Activated T-helper 9 cell treated with anti-CD3 and anti-CD28 coated beads, Interleukin-2, amount 50 U/mL, for 16 hours (primary cell): ENCODE measurements around the gene P4HTM.
"Not testable (repeated sequence)": the region's sequence is repeated elsewhere in the genome, so short reads cannot be mapped to it uniquely, and the experiment has no call there.

Source experiments
- DNase-seq: peaks from one replicate; pipeline ENCODE4 v3.0.0-alpha.2; 2020; ENCODE audit warnings: low read depth

P4HTM gene

DNA sequence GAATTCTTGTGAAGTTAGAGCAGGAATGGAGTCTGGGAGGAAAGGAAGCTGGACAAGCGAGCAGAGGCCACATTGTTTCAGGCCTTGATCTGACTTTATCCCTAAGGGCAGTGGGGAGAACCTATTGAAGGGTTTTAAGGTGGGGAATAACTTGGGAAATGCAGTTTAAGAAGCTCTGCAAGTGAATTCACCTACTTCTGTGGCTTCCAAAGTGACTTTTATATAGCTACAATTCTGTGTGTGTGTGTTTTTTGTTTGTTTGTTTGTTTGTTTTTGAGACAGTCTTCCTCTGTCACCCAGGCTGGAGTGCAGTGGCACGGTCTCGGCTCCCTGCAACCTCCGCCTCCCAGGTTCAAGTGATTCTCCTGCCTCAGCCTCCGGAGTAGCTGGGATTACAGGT is 18.6 kb downstream of the P4HTM start:
- not testable (repeated sequence) for DNase-seq

DNA sequence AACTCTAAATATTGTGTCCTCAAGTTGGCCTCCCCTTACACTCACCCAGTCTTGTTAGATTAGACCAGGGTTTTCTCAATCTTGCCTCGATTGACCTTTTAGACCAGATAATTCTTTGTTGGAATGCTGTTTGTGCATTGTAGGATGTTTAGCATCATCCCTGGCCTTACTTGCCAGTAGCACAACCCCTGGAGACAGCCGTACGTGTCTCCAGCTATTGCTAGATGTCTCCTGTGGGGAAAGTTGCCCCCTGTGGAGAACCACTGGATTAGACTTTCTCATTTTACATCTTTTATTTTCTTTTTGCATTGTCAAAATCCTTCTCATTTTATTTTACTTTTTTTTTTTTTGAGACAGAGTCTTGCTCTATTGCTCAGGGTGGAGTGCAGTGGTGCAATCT is 19.4 kb downstream of the P4HTM start:
- DNase-seq, result no peak

DNA sequence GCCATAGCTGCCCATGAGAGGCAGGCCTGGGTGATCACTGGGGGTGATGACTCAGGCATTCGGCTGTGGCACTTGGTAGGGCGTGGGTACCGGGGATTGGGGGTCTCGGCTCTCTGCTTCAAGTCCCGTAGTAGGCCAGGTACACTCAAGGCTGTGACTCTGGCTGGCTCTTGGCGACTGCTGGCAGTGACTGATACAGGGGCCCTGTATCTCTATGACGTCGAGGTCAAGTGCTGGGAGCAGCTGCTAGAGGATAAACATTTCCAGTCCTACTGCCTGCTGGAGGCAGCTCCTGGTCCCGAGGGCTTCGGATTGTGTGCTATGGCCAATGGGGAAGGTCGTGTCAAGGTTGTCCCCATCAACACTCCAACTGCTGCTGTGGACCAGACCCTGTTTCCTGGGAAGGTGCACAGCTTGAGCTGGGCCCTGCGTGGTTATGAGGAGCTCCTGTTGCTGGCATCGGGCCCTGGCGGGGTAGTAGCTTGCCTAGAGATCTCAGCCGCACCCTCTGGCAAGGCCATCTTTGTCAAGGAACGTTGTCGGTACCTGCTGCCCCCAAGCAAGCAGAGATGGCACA is 22.5 kb downstream of the P4HTM start:
- DNase-seq, result no peak

DNA sequence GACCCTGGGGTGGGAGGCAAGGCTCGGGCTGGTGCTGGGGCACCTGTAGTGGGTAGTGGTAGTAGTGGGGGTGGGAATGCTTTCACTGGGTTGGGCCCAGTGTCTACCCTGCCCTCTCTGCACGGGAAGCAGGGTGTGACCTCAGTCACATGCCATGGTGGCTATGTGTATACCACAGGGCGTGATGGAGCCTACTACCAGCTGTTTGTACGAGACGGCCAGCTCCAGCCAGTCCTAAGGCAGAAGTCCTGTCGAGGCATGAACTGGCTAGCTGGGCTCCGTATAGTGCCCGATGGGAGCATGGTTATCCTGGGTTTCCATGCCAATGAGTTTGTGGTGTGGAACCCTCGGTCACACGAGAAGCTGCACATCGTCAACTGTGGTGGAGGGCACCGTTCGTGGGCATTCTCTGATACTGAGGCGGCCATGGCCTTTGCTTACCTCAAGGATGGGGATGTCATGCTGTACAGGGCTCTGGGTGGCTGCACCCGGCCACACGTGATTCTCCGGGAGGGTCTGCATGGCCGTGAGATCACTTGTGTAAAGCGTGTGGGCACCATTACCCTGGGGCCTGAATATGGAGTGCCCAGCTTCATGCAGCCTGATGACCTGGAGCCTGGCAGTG is 23.2 kb downstream of the P4HTM start:
- DNase-seq, result no peak

DNA sequence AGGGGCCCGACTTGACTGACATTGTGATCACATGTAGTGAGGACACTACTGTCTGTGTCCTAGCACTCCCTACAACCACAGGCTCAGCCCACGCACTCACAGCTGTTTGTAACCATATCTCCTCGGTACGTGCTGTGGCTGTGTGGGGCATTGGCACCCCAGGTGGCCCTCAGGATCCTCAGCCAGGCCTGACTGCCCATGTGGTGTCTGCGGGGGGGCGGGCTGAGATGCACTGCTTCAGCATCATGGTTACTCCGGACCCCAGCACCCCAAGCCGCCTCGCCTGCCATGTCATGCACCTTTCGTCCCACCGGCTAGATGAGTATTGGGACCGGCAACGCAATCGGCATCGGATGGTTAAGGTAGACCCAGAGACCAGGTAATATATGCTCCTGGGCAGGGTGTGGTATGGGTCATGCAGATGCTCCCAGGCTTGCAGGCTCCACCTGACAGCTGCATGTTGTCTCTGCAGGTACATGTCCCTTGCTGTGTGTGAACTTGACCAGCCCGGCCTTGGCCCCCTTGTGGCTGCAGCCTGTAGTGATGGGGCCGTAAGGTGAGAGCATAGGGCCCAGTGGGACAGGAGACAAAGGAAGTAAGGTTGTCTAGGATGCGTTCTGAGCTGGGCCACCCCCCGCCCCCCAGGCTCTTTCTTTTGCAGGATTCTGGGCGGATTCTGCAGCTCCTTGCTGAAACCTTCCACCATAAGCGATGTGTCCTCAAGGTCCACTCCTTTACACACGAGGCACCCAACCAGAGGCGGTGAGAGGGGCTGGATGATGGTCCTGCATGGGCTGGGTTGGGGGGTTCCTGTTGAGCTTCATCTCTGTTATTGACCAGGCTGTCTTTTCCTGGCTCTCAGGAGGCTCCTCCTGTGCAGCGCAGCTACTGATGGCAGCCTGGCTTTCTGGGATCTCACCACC is 24.0 kb downstream of the P4HTM start:
- no peak for DNase-seq

DNA sequence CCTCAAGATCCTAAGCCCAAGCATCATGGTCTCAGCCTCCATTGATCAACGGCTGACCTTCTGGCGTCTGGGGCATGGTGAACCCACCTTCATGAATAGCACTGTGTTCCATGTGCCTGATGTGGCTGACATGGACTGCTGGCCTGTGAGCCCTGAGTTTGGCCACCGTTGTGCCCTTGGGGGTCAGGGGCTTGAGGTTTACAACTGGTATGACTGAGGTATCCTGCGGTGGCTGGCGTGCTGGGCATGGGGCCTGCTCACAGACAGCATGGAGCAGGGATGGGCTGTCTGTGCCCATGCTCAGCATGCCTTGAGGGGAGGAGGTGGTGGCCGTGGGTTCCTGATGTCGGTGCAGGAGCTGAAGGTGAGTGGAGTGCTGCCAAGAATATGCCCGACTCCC is 25.0 kb downstream of the P4HTM start:
- no peak for DNase-seq

DNA sequence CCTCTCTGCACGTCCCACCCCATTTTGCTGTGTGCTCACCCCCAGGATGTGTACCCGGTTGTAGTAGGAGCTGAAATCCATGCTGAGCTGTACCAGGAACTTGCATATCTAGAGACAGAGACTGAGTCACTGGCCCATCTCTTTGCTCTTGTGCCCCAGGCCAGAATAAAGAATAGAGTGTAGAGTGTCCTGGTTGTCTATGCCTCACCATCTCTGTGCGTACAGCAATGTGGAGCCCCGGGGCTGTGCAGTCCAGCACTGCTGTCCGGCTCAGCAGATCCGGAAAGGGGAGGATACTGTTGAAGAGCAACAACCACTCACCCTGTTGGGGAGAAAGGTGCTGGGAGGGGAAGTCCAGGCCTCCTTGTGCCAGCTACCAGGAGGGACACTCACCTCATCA is 25.7 kb downstream of the P4HTM start:
- DNase-seq, result no peak

DNA sequence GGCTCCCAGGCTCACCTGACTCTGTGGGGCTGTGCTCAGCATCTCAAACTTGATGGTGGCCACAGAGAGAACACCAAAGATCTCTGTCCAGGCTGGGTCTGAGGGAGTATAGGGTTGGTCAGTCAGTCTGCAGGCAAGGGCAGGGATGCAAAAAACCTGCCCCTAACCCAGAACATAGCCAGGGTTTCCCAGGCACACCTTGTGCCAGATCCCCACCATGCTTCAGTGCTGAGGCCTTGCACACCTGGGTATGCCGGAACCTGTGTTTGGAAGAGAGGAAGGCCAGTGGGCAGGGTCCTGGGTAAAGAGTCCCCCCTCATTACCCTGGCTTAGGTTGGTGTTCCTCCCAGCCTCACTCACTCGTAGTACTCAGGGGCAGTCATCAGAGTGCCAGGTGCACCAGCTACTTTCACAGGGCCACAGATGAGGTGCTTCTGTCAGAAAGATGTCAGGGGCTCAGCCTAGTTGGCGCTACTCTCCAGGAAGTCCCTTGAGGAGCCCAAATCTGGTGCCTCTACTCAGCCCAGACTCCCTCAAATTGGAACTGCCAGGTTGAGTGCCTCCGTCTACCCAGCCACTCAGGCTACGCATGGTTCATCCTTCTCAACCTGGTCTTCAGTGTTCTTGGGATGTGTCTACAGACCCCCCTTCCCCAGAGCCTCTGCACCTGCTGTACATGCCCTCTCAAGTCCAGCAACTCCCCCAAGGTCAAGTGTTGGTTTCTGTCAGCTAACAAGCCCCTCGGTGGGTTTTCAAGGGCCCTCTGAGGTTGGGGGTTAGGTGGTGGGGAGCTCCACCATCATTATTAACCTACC is 26.6 kb downstream of the P4HTM start:
- no peak for DNase-seq

DNA sequence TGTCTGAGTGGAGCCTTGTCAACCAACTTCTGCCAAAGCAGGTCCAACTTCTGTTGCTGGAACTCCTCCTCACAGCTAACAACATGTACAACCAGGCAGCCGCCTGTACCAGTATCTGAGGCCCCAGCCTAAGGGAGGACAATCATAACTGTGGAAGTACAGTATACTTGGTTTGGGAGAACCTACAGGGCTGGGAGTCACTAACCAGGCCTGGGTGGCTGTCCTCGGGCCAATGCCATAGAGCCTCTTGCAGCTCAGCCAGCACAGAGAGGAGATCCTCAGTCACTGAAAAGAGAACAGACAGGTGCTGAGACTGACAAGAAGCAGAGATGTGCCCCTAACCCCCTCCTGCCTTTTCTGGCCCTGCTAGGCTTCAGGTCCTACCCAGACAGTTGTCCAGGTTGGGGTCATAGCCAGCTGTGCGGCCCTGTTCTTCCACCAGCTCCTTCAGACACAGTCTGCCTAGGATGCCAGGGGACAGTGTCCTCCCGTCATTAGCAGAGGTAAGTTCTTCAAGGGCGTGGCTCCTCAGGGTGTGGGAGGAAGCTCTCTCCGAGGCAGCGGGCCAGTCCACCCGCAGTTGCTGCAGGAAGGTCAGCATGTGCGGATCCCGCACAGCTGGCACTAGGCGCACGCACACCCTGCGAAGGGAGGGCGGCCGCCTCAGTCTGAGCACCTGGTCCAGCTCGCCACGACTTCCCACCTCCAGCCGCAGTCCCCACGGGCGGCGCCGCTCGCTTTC is 27.4 kb downstream of the P4HTM start:
- DNase-seq, result no peak

DNA sequence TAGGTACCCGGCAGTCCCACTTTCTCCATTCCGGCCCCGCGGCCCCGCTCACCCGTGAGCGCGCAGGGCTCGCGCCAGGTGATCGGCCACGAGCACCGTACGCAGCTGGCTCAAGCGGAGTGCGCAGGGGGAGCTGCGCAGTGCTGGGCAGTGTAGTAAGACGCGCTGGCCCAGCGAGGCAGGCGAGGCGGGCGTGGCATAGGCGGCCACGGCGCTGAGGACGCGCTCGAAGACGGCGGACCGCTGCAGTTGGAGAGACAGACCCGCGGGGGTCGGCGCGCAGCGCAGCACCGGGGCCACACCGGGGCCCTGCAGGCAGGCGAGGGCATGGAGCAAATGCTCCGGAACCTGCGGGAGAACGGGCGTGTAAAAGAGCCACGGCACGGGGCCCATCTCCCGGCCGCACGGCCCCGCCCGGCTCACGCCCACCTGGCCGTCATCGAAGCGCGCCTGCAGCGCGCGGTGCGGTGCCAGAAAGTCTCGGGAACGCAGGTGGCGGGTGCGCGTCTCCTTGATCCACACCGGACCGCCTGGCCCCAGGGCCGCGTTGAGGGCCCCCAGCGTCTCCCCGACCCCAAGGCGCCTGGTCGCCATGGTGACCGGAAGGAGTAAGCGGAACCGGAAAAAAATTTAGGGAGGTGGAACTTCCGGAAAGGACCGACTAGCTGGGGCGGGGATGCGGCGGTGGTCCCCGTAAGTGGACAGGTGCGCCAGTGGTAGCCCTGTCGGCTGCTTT is 28.1 kb downstream of the P4HTM start, which contains the start of gene DALRD3:
DALRD3 (minus strand) TSS at position 610 of the 736 bp plus-strand sequence; CDS start at position 594, 16 bp downstream.
- peak; percentile 35 for DNase-seq

DNA sequence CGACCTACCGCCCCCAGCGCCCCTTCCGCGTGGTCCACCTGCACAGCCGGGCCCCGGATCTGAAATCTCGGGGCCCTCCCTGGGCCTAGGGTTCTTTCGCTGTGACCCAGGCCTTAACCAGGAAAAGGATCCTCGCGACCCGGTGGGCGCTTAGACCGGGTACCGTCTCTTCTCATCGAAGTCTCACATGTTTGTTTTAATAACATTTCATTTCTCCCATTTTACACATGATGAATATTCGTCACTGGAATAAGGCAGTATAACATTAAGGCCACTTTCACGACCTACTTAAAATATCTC is 28.6 kb downstream of the P4HTM start:
- DNase-seq, result no peak

DNA sequence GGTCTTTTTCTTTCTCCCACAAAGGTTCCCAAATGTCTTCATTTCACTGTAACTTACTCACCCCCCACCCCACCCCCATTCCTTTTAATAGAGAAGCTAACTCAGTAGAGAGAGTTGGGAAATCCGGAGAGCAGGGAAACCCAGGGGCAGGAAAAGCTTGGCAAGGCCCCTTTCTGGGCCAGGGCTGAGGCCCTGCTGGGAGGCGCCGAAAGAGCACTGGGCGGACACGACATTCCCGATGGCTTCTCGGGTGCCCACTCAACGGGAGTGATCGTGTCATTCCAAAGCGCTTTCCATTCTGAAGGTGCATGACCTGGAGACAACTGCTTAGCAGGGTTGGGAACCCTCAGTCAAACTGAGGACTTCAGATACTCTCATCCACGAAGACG is 29.9 kb downstream of the P4HTM start:
- no peak for DNase-seq

DNA sequence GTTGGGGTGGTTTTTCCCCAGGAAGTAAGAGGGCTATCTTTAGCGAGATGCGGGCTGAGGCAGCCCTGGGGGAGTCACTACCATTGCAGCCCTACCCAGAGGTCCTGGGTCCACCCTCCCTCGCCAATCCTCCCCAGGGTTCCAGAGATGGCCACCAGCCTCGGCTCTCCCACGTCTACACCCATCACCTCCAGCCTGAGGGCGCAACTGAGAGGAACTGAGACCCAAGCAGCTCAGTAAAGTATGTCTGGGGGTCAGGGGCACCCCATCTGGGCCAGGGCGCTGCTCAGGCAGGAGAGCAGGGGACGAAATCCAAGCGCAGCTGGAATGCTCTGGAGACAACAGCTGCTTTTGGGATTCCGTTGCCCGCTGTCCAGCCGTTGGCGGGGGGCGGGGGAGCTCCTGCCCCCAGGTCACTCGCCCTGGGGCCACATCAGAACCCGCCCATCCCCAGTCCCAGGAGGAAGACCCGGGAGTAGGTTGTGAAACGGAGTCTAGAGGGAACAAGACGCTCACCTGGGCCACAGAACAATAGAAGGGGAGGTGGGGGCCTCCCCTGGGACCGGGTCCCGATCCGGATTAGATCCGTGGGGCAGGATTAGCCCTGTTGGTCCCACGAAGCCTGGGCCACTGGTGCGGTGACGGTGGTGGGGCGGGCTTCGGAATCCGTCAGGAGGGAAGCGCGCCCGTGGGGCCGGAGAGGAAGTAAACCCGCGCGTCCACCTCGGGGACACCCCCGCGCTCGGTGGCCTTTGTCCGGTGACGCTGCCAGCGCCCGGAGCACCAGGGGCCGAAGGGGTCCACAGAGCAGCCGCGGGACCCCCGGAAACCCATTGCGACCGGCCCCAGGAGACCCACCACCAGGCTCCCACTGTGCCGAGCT is 30.5 kb downstream of the P4HTM start:
- DNase-seq, result no peak

DNA sequence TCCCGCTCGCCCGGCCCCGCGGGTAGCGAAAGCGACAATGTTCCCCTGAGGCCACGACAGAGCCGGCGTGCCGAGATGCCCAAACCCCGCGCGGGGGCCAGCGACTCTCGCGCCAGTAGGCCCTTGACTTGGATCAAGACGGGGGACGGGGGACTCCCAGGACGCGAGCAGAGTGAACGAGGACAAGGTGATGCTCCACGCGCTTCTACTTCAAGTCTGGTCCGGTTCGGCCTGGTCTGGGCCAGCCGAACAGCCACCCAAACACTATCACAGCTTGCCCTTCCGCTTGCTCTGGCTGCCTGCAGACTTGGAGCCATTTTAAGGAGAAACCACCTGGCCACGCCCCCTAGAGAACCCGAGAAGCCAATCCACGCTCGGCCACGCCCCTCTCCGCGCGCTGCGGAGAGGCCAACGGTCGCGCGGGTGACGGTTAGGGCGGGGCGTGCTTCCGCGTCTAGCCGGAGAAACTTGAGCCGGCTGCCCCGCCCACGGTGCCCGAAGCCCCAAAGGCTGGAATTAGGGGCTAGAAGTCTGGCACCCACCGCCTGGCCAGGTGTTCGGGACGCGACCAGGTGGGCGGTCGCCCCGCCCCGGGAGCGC is 31.3 kb downstream of the P4HTM start:
- peak; percentile 97 for DNase-seq

DNA sequence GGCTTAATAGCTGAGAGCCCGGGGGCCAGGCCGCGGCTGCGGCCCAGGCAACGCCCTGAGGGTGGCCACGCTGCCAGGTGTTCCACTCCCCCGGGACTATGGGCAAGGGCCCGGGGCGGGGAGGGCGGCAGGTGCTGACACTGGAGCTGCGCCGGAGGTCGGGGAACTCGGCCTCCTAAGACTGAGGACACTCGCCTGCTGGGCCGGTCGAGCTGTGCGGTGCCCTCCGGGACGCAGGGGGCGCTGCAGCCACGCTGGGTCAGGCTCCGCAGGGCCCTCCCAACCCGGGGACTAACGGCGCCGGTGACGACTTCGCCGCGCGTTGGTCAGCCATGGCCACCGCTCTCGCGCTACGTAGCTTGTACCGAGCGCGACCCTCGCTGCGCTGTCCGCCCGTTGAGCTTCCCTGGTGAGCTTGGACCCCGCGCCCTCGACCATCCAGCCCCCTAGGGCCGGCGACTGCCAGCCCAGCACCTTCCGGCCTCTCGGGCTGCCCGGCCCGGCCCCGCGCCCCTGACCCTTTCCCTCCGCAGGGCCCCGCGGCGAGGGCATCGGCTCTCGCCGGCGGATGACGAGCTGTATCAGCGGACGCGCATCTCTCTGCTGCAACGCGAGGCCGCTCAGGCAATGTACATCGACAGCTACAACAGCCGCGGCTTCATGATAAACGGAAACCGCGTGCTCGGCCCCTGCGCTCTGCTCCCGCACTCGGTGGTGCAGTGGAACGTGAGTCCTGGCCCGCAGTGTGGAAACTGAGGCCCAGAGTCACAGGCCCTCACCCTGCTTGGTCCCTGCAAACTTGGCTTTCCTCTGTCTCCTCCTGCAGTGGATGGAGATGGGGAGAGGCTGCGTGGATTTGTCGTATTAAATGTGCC is 32.0 kb downstream of the P4HTM start, which contains the start of gene NDUFAF3:
NDUFAF3 (plus strand) TSS at position 309 of the 875 bp plus-strand sequence; CDS start at position 333, 24 bp downstream.
- peak; percentile 89 for DNase-seq

DNA sequence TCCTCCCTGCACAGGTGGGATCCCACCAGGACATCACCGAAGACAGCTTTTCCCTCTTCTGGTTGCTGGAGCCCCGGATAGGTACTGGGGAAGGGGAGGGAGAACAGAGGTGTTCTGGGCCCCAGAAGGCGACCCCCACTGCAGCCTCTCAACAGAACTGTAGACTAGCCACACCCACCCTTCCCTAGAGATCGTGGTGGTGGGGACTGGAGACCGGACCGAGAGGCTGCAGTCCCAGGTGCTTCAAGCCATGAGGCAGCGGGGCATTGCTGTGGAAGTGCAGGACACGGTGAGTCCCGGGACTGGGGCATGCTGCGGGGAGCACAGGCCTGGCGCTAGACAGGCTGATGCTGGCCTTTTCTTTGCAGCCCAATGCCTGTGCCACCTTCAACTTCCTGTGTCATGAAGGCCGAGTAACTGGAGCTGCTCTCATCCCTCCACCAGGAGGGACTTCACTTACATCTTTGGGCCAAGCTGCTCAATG is 32.7 kb downstream of the P4HTM start:
- no peak for DNase-seq

DNA sequence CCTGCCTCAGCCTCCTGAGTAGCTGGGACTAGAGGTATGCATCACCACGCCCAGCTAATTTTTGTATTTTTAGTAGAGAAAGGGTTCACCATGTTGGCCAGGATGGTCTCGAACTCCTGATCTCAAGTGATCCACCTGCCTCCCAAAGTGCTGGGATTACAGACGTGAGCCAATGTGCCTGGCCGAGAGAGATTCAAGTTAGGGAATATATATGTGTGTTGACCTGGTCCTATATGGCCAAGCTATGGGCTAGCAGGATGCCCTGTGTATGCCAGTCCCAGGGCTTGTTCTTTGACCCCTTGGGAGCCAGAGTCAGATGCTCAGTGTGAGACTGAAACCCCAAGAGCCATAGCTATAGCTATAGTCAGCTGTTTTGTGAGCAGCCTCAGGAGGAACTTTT is 33.7 kb downstream of the P4HTM start:
- DNase-seq, result no peak

DNA sequence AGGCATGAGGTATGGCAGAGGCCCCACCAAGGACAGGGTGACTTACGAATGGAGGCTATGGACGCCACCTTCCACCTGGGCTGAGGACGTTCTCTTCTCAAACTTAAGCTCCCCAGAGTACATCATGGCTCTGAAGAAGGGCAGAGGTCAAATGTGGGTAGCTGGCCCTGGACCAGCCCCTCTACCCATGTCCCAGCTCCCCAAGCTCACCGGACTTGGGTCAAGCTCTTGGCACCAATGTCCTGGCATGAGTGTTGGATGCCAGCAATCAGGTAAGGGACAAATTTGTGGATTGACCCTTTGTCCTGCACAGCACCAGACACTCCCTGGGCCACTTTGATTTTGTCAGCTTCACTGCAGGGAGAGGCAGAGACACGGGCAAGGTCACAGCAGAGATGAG is 34.4 kb downstream of the P4HTM start:
- DNase-seq, result no peak
